Measurements from ENCODE around the gene IBA57. TPM values are rescaled to one million over a fixed set of nuclear protein-coding genes. Genes with fewer than 3 reads are reported as not detected.
"Not testable (repeated sequence)": the region's sequence is repeated elsewhere in the genome, so short reads cannot be mapped to it uniquely, and the experiment has no call there.

Gene IBA57
- total RNA-seq, 2 donors from 2014 or later: 9.3 to 9.4 TPM

GRCh38 chr1:228164561-228165371 lies 838 bp upstream of the IBA57 start:
- intact Hi-C loops (cut with DNase I, micrococcal nuclease): no loop called here
- DNase-seq (peak in 1 of 2 donors; percentile 43), ATAC-seq (peak; percentile 1)

- DNase-seq (peak; percentile 74 to 83), ATAC-seq (peak; percentile 48)
- intact Hi-C loops (cut with DNase I, micrococcal nuclease): no loop called here
Measured at GRCh38 chr1:228166170-228166936, 749 bp downstream of the IBA57 start.

GRCh38 chr1:228168563-228169270 lies 3.1 kb downstream of the IBA57 start:
- no peak for ATAC-seq
- no peak for DNase-seq
- intact Hi-C loops (cut with DNase I, micrococcal nuclease): no loop called here

GRCh38 chr1:228169345-228169744 lies 3.7 kb downstream of the IBA57 start:
- intact Hi-C loops (cut with DNase I, micrococcal nuclease): no loop called here
- DNase-seq (no peak), ATAC-seq (no peak)

GRCh38 chr1:228170666-228171065 lies 5.1 kb downstream of the IBA57 start:
- DNase-seq (no peak), ATAC-seq (no peak)
- intact Hi-C loops (cut with DNase I, micrococcal nuclease): no loop called here

GRCh38 chr1:228171221-228171891 lies 5.8 kb downstream of the IBA57 start:
- no peak for ATAC-seq
- intact Hi-C loops (cut with DNase I, micrococcal nuclease): no loop called here
- DNase-seq: no peak

GRCh38 chr1:228172591-228173527 lies 7.3 kb downstream of the IBA57 start:
- intact Hi-C loops (cut with DNase I, micrococcal nuclease): no loop called here
- DNase-seq: no peak
- ATAC-seq: no peak

GRCh38 chr1:228173528-228174481 lies 8.2 kb downstream of the IBA57 start:
- DNase-seq (peak in 1 of 2 donors; percentile 43), ATAC-seq (peak; percentile 66)
- intact Hi-C loops (cut with DNase I, micrococcal nuclease): not testable (repeated sequence)

GRCh38 chr1:228174482-228175315 lies 9.1 kb downstream of the IBA57 start:
- DNase-seq: peak in 1 of 2 donors; percentile 40
- intact Hi-C loops (cut with DNase I, micrococcal nuclease): no loop called here
- ATAC-seq: peak; percentile 71

GRCh38 chr1:228175316-228176023 lies 9.9 kb downstream of the IBA57 start:
- ATAC-seq (no peak), DNase-seq (no peak)
- intact Hi-C loops (cut with DNase I, micrococcal nuclease): no loop called here

- DNase-seq: no peak
- no peak for ATAC-seq
- intact Hi-C loops (cut with DNase I, micrococcal nuclease): no loop called here
Measured at GRCh38 chr1:228176024-228176395, 10.4 kb downstream of the IBA57 start.

GRCh38 chr1:228176461-228177182 lies 11.0 kb downstream of the IBA57 start:
- intact Hi-C loops (cut with DNase I, micrococcal nuclease): no loop called here
- ATAC-seq (no peak), DNase-seq (peak in 1 of 2 donors; percentile 35)

- DNase-seq (no peak), ATAC-seq (no peak)
- intact Hi-C loops (cut with DNase I, micrococcal nuclease): no loop called here
Measured at GRCh38 chr1:228177183-228177475, 11.5 kb downstream of the IBA57 start.

GRCh38 chr1:228177721-228178710 lies 12.4 kb downstream of the IBA57 start:
- no peak for DNase-seq

More at GRCh38 chr1:228177721-228178710, 12.4 kb downstream of the IBA57 start:
- no peak for ATAC-seq
- intact Hi-C loops (cut with DNase I, micrococcal nuclease): no loop called here

All from left colon (tissue), 2 donors.